A673 (cell line): Measurements from ENCODE around the gene KLHL11. TPM values are rescaled to one million over a fixed set of nuclear protein-coding genes. Genes with fewer than 3 reads are reported as not detected.

Experiments used
- BruUV-seq: library from RNA; stranded (reverse); fragments of 400-500 nt; replicated peaks from 2 replicates; lab custom pipeline; 2021; lab: Mats Ljungman, UMichigan
- CTCF ChIA-PET: fragments of 300-600 bp; sonication (Branson Sonifier 250); formaldehyde crosslinking; loops from one replicate; lab custom pipeline; 2022; ENCODE audit warnings: antibody characterized with exemption; lab: Charles Lee
- POLR2A ChIA-PET: fragments of 300-600 bp; sonication (Branson Sonifier 250); formaldehyde crosslinking; loops from one replicate; lab custom pipeline; 2022; ENCODE audit warnings: antibody characterized with exemption; ENCODE audit not compliant: low non-redundant PET; lab: Charles Lee
- DNase-seq: peaks from one replicate; pipeline ENCODE4 v3.0.0-alpha.2; 2015; ENCODE audit warnings: low spot score
- H3K27ac ChIP-seq: fragments of 200-600 bp; sonication (generic); 2 replicates; pipeline ENCODE4 v1.5.1; 2016; ENCODE audit warnings: mixed run types, low read depth, mild to moderate bottlenecking, mixed read lengths, antibody characterized with exemption, low read length; ENCODE audit not compliant: poor library complexity, severe bottlenecking
- H3K27me3 ChIP-seq: fragments of 200-600 bp; sonication (generic); replicated peaks from 2 replicates; pipeline ENCODE4 v1.6.1; 2017; ENCODE audit warnings: mixed run types, low read depth, mild to moderate bottlenecking, mixed read lengths, antibody characterized with exemption, low read length; ENCODE audit not compliant: insufficient read depth, poor library complexity
- H3K36me3 ChIP-seq: fragments of 200-600 bp; sonication (generic); 2 replicates; pipeline ENCODE4 v1.6.1; 2016; ENCODE audit warnings: mixed run types, mild to moderate bottlenecking, mixed read lengths, antibody characterized with exemption, low read length; ENCODE audit not compliant: insufficient read depth, poor library complexity, severe bottlenecking
- H3K4me1 ChIP-seq: fragments of 200-600 bp; sonication (generic); 2 replicates; pipeline ENCODE4 v1.6.1; 2017; ENCODE audit warnings: mixed run types, mild to moderate bottlenecking, mixed read lengths, antibody characterized with exemption, low read length; ENCODE audit not compliant: insufficient read depth, poor library complexity, severe bottlenecking
- H3K4me3 ChIP-seq: fragments of 200-600 bp; sonication (generic); 2 replicates; pipeline ENCODE4 v1.5.1; 2016; ENCODE audit warnings: low read depth, mixed run types, mild to moderate bottlenecking, mixed read lengths, low read length; ENCODE audit not compliant: poor library complexity, severe bottlenecking
- H3K9me3 ChIP-seq: fragments of 200-600 bp; sonication (generic); 2 replicates; pipeline ENCODE4 v1.6.1; 2016; ENCODE audit warnings: mixed run types, low read depth, mild to moderate bottlenecking, mixed read lengths, antibody characterized with exemption, low read length; ENCODE audit not compliant: poor library complexity, severe bottlenecking
- CTCF ChIP-seq: fragments of 300-800, 200-600 bp; sonication (generic); conservative IDR thresholded peaks from 2 replicates; pipeline ENCODE4 v1.5.1; 2017; ENCODE audit warnings: low read depth, mild to moderate bottlenecking, antibody characterized with exemption, low read length, moderate library complexity, mixed read lengths
- EZH2 ChIP-seq: fragments of 200-600 bp; sonication (generic); IDR thresholded peaks from 2 replicates; pipeline ENCODE4 v1.6.1; 2017; ENCODE audit warnings: borderline replicate concordance, low read depth, mild to moderate bottlenecking, mixed read lengths, antibody characterized with exemption, low read length; ENCODE audit not compliant: poor library complexity, severe bottlenecking
- intact Hi-C: fragments of 100-400 bp; cut with micrococcal nuclease; formaldehyde crosslinking; loops from one replicate; pipeline ENCODE4 v1.10.0; 2022; ENCODE audit not compliant: unreplicated experiment
- total RNA-seq: library from RNA; stranded (reverse); gene quantifications from 2 replicates; pipeline ENCODE4 v1.2.3, GENCODE V29; 2021

Gene KLHL11
- total RNA-seq, 1 experiment from 2014 or later: 12.0 TPM

DNA sequence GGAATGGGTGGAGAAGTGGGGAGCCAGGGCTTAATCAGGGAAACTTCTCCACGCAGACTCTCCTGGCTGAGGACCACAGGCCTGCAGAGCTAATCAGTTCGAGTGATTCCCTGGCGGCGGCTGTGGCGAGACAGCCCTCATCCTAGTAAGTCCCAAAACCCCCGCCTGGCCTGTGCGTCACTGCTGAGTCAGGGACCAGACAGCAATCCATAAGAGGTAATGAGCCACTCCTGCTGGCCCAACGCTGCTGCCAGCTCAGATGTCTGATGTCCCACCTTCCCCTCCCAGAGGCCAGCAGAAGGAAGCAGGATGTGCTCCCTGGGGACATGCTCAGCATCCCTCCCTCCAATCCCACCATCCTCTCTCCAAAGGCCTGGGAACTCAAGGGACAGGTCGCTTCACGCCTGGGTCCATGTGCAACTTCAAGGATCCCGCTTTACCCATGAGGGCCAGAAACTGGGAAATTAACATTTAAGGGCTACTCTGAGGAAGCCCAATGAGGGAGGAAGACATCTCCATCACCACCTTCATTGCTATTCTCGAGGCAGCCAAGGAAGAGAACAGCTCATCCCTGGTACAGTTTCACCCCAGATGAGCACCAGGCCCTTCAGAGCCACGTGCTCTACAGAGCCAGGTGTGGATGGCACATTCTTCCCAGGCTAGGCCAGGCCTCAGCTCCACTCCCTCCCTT lies 45.6 kb upstream of the KLHL11 start:
- H3K27me3 ChIP-seq: no peaks in the 10 kb centered on the region
- ChIA-PET CTCF (no interaction called here), POLR2A (no interaction called here)
- H3K27ac ChIP-seq: no peak overlapping the region
- no peaks in the 10 kb centered on the region for H3K9me3 ChIP-seq
- intact Hi-C loops: no loop called here
- no TSS peak for BruUV-seq
- DNase-seq: no peak
- peaks cover 9% of the 10 kb centered on the region for H3K4me1 ChIP-seq
- TF ChIP-seq EZH2: no peak
- no peak for TF ChIP-seq CTCF
- H3K4me3 ChIP-seq: no peak overlapping the region
- peaks cover 53% of the 10 kb centered on the region for H3K36me3 ChIP-seq

- no TSS peak for BruUV-seq
- H3K27ac ChIP-seq: no peak overlapping the region
- H3K36me3 ChIP-seq: peaks cover 63% of the 10 kb centered on the region
- intact Hi-C loops: no loop called here
- no peaks in the 10 kb centered on the region for H3K9me3 ChIP-seq
- no peaks in the 10 kb centered on the region for H3K4me1 ChIP-seq
- ChIA-PET CTCF (no interaction called here), POLR2A (no interaction called here)
- TF ChIP-seq CTCF (no peak), EZH2 (no peak)
- H3K27me3 ChIP-seq: no peaks in the 10 kb centered on the region
- no peak overlapping the region for H3K4me3 ChIP-seq
- no peak for DNase-seq
Observed at GRCh38 chr17:41909088-41909487, 43.9 kb upstream of the KLHL11 start.

- no peak for DNase-seq
- TF ChIP-seq EZH2 (no peak), CTCF (no peak)
- BruUV-seq: no TSS peak
- ChIA-PET POLR2A (no interaction called here), CTCF (no interaction called here)
- Histone ChIP-seq H3K4me3 (no peak overlapping the region), H3K9me3 (no peaks in the 10 kb centered on the region), H3K36me3 (peaks cover 58% of the 10 kb centered on the region), H3K27ac (no peak overlapping the region), H3K27me3 (no peaks in the 10 kb centered on the region), H3K4me1 (no peaks in the 10 kb centered on the region)
- intact Hi-C loops: no loop called here
Observed at GRCh38 chr17:41907633-41908539, 42.7 kb upstream of the KLHL11 start.
